C4-2B (cell line): Measurements from ENCODE around the gene LRCH1.

Experiments used
- ZFX ChIP-seq: fragments of 450-650 bp; IDR thresholded peaks from 2 replicates; pipeline ENCODE4 v1.6.1; 2017
- TF ChIP-seq, protein P1 (sequence below): fragments of 450-650 bp; conservative IDR thresholded peaks from 2 replicates; pipeline ENCODE4 v1.5.1; 2017; ENCODE audit warnings: mild to moderate bottlenecking

DNA sequence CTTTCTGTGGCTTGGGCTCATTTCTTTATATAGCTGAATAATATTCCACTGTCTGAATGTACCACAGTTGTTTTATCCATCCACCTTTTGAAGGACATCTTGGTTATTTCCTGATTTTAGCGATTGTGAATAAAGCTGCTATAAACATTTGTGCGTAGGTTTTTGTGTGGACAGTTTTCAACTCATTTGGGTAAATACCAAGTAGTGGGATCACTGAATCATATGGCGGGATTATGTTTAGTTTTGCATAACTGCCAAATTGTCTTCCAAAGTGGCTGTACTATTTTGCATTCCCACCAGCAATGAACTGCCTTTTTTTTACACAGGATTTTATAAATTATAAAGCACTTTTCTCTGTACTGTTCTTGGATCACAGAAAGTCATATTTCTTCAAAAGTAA is 13.7 kb upstream of the LRCH1 start:
- TF ChIP-seq, protein P1, sequence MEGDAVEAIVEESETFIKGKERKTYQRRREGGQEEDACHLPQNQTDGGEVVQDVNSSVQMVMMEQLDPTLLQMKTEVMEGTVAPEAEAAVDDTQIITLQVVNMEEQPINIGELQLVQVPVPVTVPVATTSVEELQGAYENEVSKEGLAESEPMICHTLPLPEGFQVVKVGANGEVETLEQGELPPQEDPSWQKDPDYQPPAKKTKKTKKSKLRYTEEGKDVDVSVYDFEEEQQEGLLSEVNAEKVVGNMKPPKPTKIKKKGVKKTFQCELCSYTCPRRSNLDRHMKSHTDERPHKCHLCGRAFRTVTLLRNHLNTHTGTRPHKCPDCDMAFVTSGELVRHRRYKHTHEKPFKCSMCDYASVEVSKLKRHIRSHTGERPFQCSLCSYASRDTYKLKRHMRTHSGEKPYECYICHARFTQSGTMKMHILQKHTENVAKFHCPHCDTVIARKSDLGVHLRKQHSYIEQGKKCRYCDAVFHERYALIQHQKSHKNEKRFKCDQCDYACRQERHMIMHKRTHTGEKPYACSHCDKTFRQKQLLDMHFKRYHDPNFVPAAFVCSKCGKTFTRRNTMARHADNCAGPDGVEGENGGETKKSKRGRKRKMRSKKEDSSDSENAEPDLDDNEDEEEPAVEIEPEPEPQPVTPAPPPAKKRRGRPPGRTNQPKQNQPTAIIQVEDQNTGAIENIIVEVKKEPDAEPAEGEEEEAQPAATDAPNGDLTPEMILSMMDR, result no peak
- no peak for TF ChIP-seq ZFX
